Retina (tissue), 1 donor: ENCODE data around the gene ZSWIM3.
"Not testable (repeated sequence)": the region's sequence is repeated elsewhere in the genome, so short reads cannot be mapped to it uniquely, and the experiment has no call there.

ENCODE experiments used
- DNase-seq: peaks from one replicate; pipeline ENCODE4 v3.0.0-alpha.2; 2016

ZSWIM3 gene

DNA sequence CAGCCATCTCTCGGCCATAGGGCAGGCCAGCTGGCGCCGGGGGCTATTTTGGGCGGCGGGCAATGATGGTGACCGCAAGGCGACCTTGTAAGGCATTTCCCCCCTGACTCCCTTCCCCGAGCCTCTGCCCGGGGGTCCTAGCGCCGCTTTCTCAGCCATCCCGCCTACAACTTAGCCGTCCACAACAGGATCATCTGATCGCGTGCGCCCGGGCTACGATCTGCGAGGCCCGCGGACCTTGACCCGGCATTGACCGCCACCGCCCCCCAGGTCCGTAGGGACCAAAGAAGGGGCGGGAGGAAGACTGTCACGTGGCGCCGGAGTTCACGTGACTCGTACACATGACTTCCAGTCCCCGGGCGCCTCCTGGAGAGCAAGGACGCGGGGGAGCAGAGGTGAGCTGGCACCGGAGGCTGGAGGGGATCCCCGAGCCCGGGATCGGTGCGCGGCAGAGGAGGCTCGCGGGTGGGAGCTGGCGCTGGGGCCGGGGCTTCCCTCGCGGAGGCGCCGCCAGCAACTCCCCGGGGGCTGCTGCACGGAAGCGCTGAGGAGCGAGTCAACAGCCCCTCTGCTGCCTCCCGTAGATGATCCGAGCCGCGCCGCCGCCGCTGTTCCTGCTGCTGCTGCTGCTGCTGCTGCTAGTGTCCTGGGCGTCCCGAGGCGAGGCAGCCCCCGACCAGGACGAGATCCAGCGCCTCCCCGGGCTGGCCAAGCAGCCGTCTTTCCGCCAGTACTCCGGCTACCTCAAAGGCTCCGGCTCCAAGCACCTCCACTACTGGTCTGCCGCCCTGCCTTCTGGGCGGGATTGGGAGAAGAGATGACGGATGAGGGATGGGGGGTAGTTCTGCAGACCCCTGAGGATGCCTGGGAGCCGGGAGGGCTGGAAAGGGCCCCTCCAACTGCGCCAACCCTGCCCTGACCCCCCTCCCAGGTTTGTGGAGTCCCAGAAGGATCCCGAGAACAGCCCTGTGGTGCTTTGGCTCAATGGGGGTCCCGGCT, 33.9 kb downstream of the ZSWIM3 start, which contains the start of the genes CTSA and NEURL2:
TSS of gene CTSA (plus strand) at position 351 of the 999 bp plus-strand sequence. CDS start at position 585, 234 bp downstream.
TSS of gene NEURL2 (minus strand) at position 224 of the 999 bp plus-strand sequence. CDS start at position 7, 217 bp downstream.
- peak; percentile 99 for DNase-seq

DNA sequence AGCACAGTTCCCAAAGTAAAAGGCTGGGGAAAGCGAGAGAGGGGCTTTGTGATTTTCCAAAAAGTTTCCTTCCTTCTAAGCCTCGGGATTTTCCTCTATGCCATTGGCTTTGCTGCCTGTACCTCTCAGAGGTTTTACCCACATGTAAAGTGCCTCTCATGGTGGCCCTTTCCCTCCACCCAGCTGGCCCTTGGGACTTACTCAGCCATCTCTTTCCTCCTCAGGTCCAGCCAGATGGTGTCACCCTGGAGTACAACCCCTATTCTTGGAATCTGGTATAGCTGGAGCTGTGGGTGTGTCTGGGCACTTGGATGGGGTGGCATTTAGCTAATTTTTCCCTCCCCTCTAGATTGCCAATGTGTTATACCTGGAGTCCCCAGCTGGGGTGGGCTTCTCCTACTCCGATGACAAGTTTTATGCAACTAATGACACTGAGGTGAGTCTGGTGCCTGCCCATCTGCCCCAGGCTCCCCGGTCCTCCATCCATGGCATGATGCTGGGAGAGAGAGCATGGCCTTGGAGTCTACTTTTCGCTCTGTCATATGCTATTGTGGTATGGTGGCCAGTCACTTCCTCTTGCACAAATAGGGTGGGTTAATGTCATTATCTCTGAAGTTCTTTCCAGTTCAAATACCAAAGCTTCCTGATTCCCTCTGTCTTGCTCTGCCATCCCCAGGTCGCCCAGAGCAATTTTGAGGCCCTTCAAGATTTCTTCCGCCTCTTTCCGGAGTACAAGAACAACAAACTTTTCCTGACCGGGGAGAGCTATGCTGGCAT, 34.8 kb downstream of the ZSWIM3 start:
- no peak for DNase-seq

DNA sequence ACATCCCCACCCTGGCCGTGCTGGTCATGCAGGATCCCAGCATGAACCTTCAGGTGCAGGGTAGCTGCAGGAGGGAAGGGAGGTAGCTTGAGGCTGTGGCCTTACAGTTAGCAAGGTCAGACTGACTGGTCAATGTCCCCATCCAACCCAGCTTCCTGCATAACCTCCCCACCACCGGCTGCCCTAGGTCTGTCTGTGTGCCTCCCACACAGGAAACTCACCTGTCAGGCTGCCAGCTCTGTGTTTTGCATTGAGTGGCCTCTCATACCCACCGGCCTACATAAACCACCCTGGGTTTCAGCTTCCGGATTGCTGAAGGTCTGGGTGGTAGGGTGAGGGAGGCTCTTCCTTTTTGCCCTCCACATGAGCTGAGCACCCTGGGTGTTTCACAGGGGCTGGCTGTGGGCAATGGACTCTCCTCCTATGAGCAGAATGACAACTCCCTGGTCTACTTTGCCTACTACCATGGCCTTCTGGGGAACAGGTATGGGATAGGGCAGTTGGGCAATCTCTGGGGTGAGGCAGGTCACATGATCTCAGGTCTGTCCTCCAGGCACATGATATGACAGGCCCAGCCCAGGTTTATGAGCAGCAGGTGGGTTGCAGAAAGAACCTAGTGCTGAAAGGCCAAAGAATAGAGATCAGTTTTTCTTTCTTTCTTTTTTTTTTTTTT, 35.5 kb downstream of the ZSWIM3 start:
- DNase-seq = no peak

DNA sequence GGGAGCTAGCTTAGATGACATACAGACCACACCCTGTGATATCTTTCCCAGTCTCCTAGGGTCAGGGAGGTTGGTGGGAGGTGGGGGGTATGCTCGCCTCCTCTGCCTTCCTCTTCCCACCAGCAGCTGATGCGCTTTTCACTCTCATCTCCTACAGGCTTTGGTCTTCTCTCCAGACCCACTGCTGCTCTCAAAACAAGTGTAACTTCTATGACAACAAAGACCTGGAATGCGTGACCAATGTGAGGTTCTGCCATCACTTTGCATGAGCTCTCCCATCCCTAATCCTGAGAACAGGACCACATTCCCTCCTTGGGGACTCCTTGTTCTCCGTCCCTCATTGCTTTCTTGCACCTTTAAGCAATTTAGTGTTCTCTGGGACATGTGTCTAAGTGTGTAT, 36.4 kb downstream of the ZSWIM3 start:
- DNase-seq = no peak

DNA sequence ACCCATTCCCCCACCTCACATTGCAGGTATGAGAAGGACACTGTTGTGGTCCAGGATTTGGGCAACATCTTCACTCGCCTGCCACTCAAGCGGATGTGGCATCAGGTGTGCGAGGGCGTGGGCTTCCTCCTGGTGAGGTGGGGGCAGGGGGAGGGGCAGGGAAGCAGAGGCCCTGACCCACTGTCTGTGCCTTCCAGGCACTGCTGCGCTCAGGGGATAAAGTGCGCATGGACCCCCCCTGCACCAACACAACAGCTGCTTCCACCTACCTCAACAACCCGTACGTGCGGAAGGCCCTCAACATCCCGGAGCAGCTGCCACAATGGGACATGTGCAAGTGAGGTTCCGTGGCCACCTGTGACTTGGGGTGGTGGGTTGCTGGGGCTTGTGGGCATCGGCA, 37.4 kb downstream of the ZSWIM3 start:
- DNase-seq = no peak

DNA sequence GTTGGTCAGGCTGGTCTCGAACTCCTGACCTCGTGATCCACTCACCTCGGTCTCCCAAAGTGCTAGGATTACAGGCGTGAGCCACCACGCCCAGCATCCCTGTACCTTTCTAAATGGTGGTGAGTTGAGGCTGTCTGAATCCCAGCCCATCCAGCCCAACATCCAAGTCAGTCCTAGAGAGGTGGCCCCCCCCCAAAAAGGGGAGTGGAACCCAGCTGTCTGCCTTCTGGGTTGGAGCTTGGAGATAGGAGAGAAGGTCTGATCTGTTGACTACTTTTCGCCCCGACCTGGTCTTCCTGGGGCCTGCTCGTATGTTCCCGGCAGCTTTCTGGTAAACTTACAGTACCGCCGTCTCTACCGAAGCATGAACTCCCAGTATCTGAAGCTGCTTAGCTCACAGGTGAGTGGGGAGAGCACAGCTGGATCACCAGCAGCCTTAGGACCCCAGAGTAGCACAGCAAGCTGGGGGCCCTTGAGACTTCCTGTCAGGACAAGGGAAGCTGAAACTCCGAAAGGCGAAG, 39.3 kb downstream of the ZSWIM3 start:
- DNase-seq = no peak

DNA sequence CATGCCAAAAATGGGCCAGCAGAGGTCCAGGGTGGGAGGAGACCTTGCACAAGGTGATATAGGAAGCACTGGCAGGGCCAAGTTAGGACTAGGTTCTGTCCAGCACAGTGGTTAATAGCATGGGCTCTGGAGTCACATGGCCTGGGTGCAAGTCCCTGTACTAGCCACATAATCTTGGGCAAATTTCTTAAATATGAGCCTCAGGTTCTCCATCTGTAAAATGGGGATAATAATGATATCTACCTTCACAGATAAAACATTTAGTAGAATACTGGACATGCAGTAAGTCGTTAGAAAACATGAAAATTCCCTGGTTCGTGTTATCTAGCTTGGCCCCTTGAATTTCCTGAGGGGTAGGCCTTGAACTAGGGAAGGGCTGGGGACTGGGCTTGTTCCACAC, 39.9 kb downstream of the ZSWIM3 start:
- DNase-seq = no peak

DNA sequence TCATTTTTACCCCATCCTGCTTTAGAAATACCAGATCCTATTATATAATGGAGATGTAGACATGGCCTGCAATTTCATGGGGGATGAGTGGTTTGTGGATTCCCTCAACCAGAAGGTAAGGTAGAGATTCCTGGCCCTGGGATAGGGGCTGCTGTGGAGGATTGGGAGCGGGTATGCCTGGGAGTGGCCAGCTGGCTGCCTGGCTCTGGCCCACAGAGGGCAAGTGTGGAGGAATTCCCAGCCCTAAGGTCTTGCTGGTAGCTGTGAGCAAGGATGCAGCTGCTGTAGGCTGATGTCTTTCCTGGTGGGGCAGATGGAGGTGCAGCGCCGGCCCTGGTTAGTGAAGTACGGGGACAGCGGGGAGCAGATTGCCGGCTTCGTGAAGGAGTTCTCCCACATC, 40.3 kb downstream of the ZSWIM3 start:
- DNase-seq = no peak

DNA sequence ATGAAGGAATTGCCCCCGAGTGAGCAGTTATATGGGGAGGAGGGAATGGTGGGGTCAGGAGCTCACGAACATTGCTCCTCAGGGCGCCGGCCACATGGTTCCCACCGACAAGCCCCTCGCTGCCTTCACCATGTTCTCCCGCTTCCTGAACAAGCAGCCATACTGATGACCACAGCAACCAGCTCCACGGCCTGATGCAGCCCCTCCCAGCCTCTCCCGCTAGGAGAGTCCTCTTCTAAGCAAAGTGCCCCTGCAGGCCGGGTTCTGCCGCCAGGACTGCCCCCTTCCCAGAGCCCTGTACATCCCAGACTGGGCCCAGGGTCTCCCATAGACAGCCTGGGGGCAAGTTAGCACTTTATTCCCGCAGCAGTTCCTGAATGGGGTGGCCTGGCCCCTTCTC, 40.9 kb downstream of the ZSWIM3 start:
- DNase-seq = no peak

DNA sequence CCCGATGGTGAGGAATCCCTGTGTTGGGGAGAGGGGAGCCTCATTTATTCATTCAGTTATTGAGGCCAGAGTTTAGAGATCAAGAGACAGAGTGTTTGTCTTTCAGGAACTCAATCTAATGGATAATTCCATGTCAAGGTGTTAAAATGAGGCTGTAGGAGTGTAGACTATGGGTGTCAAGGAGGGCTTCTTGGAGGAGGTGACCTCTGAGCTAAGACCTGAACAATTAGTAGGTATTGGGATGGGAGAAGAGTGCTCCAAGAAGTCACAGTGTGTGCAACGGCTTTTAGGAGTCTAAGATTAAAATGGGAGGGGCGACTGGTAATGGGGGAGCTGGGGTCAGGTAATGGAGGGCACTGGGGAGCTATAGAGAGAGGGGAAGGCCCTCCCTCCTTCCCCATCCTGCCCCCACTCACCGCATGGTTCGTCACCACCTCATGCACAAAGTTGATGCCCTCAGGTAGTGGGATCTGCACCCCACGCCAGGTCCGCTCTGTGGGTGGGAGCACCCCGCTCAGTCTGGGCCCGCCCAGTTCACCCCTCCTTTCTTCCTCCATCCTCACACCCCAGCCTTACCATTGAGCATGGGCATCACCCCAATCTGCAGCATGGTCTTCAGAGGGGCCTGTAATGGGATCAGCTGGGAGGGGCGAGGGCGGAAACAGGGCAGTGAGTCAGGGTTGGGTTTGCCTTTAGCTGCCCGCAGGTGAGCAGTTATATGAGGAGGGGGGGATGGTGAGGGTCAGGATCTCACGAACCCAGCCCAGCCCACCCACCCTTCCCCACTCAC, 41.8 kb downstream of the ZSWIM3 start:
- no peak for DNase-seq

DNA sequence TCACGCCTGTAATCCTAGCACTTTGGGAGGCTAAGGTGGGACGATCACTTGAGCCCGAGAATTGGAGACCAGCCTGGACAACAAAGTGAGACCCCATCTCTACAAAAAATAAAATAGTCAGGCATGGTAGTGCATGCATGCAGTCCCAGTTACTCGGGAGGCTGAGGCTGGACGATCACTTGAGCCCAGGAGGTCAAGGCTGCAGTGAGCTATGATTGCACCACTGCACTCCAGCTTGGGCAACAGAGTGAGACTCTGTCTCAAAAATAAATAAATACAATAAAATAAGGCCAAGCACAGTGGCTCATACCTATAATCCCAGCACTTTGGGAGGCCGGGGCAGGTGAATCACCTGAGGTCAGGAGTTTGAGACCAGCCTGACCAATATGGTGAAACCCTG, 43.9 kb downstream of the ZSWIM3 start:
- not testable (repeated sequence) for DNase-seq

DNA sequence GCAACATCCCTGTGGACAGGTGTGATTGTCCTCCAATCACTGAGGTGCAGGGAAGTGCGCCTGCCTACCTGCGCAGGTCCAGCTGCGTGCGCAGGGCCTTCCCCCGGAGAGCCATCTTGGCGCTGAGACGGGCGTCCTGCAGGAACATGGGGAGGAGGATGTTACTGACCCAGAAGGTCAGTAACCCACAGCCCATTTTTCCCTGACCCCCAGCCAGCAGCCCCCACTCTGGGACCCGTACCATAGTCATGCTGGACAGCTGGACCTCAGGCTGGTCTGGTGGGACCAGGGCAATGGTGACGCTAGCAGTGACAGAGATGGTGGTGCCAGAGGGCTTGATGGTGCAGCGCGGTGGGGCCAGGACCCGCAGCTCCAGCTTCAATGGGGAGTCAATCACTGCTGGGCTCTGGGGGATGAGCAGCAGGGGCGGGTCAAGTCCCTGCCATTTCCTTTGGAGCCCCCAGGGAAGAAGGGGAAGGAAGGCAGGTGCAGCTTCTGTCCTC, 44.8 kb downstream of the ZSWIM3 start:
- DNase-seq = no peak

DNA sequence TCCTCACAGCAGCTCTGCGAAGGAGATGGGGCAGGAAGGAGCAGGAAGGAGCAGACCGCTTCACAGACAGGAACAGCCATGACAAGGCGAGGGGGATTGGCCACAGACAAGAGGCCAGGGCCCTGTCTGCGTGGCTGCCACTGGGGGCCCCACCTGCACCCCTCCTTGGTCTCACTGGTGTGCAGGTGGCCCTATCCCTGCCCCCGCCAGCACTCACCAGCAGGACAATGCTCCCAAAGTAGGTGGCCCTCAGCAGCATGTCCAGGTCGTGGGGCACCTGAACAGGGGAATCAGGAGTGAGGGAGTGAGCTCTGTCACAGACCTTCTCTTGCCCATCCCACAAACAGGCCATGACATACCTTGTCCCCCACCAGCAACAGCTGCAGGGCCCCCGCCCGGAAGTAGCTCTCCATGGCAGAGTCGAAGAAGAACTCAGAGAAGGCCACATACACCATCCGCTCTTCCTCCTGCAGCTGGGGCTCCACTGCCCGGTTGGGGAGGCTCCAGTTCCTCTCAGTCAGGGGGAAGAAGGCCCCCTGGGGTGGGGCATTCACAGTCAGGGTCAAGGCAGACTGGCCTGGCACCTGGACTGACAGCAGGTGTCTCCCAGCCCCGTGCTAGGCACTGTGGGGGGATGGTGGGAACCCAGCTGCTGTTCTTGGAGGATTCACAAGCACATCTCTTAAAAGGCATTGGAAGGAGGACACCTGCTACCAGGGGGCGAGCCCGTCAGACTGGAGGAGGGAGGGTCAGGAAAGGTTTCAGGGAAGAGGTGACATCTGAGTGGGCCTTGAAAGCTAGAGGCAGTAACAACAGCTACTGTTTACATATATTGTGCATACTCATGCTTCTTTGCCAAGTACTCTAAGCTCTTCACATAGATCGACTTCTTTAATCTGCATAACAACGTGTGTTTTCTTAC, 47.4 kb downstream of the ZSWIM3 start:
- DNase-seq = no peak

DNA sequence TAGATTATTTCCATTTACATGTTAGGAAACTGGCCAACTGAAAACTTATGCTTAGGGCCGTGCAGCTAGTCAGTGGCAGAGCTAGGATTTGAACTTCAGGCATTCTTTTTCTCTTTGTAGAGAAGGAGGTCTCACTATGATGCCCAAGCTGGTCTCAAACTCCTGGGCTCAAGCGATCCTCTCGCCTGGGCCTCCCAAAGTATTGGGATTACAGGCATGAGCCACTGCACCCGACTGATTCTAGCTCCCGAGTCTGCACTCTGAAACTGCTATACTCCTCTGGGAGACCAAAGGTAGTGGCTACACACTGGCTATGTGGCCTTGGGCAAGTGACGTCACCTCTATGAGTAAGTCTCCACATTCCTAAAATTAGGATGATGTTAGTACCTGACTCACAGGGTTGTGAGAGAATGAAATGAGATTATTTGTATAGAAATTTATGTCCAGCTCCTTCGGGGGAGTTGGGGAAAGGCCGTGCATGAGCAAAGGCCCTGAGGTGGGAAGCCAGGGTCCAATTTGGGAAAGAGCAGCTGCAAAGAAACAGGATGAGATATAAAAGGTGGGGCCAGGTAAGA, 48.2 kb downstream of the ZSWIM3 start:
- DNase-seq = no peak

DNA sequence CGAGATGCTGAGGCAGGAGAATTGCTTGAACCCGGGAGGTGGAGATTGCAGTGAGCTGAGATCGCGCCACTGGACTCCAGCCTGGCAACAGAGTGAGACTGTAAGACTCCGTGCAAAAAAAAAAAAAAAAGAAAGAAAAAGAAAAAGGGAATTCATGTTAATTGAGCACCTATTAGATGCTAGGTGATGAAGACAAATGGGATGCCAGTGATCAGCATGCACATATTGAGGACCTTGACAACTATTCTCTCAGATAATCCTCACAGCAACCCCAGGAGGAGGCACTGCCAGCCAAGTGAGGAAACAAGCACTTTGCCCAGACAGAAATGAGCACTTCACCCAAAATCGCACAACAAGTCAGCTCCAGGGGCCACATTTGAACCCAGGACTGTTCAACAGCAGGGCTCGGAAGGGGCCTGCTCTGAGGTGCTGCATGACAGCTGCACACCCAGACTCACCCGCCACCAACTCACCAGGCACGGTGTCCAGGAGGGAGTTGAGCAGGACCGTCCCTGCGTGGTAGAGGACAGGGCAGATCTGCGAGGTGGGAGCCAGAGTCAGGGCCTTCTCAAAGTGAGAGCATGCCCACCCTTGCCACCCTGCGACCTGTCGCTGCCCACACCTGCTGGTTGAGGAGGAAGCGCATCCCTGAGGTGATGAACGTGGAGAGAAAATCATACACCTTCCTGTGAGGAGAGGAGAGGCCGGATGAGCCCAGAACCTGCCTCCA, 50.0 kb downstream of the ZSWIM3 start:
- no peak for DNase-seq

DNA sequence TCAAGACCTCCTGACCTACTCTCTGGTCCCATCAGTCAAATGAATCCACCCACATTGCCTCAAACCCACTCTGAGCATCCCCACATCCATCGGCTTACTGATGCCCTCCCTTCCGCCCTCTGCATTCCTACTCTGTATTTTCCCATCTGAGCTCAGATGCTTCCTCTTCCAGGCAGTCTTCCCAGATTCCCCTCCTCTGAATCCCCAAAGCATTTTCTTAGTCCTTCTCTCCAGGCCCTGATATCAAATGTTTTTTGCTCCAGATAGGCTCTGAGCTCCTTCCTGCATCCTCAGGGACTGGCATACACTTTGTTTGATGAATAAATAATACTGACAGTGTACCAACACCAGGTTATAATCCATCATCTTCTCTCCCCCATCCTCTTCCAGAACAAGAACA, 50.7 kb downstream of the ZSWIM3 start:
- DNase-seq = no peak

DNA sequence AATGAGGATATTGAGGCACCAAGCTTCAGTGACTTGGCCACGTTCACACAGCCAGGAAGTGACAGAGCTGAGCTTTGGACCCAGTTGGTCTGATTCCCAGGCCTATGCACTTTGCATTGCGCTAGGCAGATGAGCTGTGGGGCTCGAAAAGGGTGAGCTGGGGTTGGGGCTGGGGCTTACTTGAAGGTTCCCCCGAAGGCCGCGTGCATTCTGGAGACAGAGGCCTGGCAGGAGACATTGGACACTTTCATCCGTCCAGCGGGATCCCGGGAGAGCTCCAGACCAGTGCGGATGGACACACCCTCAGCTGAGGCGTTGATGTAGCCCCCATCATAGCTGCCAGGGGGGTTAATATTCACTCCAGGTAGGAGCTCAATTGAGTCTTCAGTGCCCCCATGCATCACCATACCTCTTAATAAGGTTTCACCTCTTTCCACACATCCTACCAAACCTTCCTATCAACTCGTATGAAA, 52.0 kb downstream of the ZSWIM3 start:
- DNase-seq = no peak

DNA sequence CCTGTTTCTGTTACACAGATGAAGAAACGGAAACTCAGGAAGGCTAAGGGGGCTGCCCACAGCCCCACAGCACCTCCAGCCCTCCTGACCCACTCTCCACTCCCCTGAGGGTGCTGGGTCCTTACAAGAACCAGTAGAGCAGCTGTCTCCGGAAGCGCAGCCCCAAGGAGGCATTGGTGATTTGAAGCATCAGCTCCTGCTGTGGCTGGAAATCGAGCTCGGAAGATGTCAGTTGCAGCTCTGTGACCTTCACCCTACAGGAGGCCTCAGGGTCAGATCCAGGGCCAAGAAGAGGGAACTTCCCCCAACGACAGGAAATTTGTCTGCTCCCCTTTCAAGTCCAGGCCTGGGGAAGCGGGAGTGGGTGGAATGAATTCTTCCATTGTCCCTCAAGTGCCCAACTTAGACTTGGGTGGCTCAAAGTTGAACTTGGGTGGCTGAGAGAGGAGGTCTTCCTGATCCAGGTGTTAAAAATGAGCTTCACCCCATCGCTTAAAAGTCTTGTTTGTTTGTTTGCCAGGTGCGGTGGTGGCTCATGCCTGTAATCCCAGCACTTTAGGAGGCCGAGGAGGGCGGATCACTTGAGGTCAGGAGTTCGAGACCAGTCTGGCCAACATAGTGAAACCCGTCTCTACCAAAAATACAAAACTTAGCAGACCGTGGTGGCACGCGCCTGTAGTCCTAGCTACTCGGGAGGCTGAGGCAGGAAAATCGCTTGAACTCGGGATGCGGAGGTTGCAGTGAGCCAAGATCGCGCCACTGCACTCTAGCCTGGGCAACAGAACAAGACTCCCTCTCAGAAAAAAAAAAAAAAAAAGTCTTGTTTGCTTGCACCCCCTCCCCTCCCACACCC, 52.6 kb downstream of the ZSWIM3 start:
- no peak for DNase-seq
